Endothelial cell of umbilical vein (primary cell): Measurements from ENCODE around the gene TDRD9. TPM values are rescaled to one million over a fixed set of nuclear protein-coding genes. Genes with fewer than 3 reads are reported as not detected.

ENCODE experiments used
- BruUV-seq: library from RNA; stranded (reverse); fragments of 400-500 nt; replicated peaks from 2 replicates; lab custom pipeline; 2021; lab: Mats Ljungman, UMichigan
- CTCF ChIA-PET: fragments of 300-600, 350-600 bp; sonication (Branson Sonifier 250); formaldehyde crosslinking; loops from one replicate; lab custom pipeline; 2021; ENCODE audit warnings: antibody characterized with exemption, inconsistent platforms; lab: Charles Lee
- POLR2A ChIA-PET: fragments of 300-600, 350-600 bp; sonication (Branson Sonifier 250); formaldehyde crosslinking; loops from one replicate; lab custom pipeline; 2021; ENCODE audit warnings: antibody characterized with exemption, inconsistent platforms; lab: Charles Lee
- DNase-seq: peaks from one replicate; pipeline ENCODE4 v3.0.0-alpha.2; 2011; ENCODE audit warnings: low read depth, low spot score
- FAIRE-seq: peaks from 2 replicates; lab custom pipeline; 2011; peaks lifted over from hg19 to GRCh38; lab: Jason Lieb, UNC
- H2AFZ ChIP-seq: 2 replicates; pipeline ENCODE4 v1.6.0; 2012; ENCODE audit warnings: low read depth, low read length, control low read depth, inconsistent platforms
- H3K27ac ChIP-seq: 2 replicates; pipeline ENCODE4 v1.5.1; 2011; ENCODE audit warnings: low read depth, mild to moderate bottlenecking, control low read depth, low read length, moderate library complexity; ENCODE audit not compliant: insufficient read depth
- H3K27me3 ChIP-seq, 2 experiments: 2 replicates each; pipeline versions ENCODE4 v1.6.0 to v1.6.1; 2011; ENCODE audit warnings: low read length in 2 of 2, mixed read lengths in 1 of 2; ENCODE audit not compliant: control insufficient read depth in 2 of 2, insufficient read depth in 2 of 2
- H3K36me3 ChIP-seq, 2 experiments: 2 replicates in 1 of 2; 3 replicates in 1 of 2; pipeline ENCODE4 v1.5.1; 2011; ENCODE audit warnings: low read length in 2 of 2, mild to moderate bottlenecking in 1 of 2, moderate library complexity in 1 of 2; ENCODE audit not compliant: control insufficient read depth in 2 of 2, insufficient read depth in 2 of 2; ENCODE audit errors: extremely low read depth in 1 of 2
- H3K4me1 ChIP-seq: 3 replicates; pipeline ENCODE4 v1.5.1; 2011; ENCODE audit warnings: mild to moderate bottlenecking, low read length; ENCODE audit not compliant: control insufficient read depth, insufficient read depth; ENCODE audit errors: extremely low read depth
- H3K4me2 ChIP-seq: 2 replicates; pipeline ENCODE4 v1.6.1; 2011; ENCODE audit warnings: low read length, control low read depth, mixed read lengths; ENCODE audit not compliant: insufficient read depth
- H3K4me3 ChIP-seq, 3 experiments: fragments of 200-600 bp in 1 of 3; sonication (generic), shearing (Covaris generic) in 1 of 3; replicated peaks in 1 of 3; 2 replicates each; pipeline ENCODE4 v1.5.1; 2011 to 2016; ENCODE audit warnings: control low read depth in 3 of 3, low read length in 3 of 3, mild to moderate bottlenecking in 2 of 3, inconsistent platforms in 1 of 3, low read depth in 1 of 3, moderate library complexity in 1 of 3; ENCODE audit not compliant: insufficient read depth in 1 of 3
- H3K79me2 ChIP-seq: 2 replicates; pipeline ENCODE4 v1.6.0; 2012; ENCODE audit warnings: low read length, inconsistent platforms; ENCODE audit not compliant: control insufficient read depth, insufficient read depth
- H3K9ac ChIP-seq: replicated peaks from 2 replicates; pipeline ENCODE3; 2011; ENCODE audit warnings: low read length, control low read depth; ENCODE audit not compliant: insufficient read depth; ENCODE audit errors: extremely low read depth
- H3K9me1 ChIP-seq: replicated peaks from 3 replicates; pipeline ENCODE4 v1.6.0; 2011; ENCODE audit warnings: mild to moderate bottlenecking, low read length; ENCODE audit not compliant: control insufficient read depth, insufficient read depth; ENCODE audit errors: extremely low read depth
- H3K9me3 ChIP-seq: replicated peaks from 2 replicates; pipeline ENCODE4 v1.5.1; 2012; ENCODE audit warnings: low read length, inconsistent platforms; ENCODE audit not compliant: control insufficient read depth, insufficient read depth
- H4K20me1 ChIP-seq: replicated peaks from 2 replicates; pipeline ENCODE3; 2011; ENCODE audit warnings: mild to moderate bottlenecking, low read length; ENCODE audit not compliant: control insufficient read depth, insufficient read depth; ENCODE audit errors: extremely low read depth
- CTCF ChIP-seq, 2 donors: IDR thresholded peaks; 1 replicate in 1 of 2; 2 replicates in 1 of 2; pipeline ENCODE4 v1.5.1; 2011; ENCODE audit warnings: low read length in 2 of 2, mild to moderate bottlenecking in 2 of 2, moderate library complexity in 2 of 2, control low read depth in 1 of 2, inconsistent platforms in 1 of 2, low read depth in 1 of 2; ENCODE audit not compliant: insufficient read depth in 1 of 2; ENCODE audit errors: extremely low read depth in 1 of 2
- EZH2 ChIP-seq: IDR thresholded peaks from 2 replicates; pipeline ENCODE4 v1.6.1; 2012; ENCODE audit warnings: borderline replicate concordance, low read depth, mild to moderate bottlenecking, moderate library complexity, low read length, inconsistent platforms; ENCODE audit not compliant: severe bottlenecking
- FOS ChIP-seq: IDR thresholded peaks from 2 replicates; pipeline ENCODE4 v1.6.1; 2011; ENCODE audit warnings: mild to moderate bottlenecking, low read length, moderate library complexity, borderline replicate concordance; ENCODE audit not compliant: insufficient read depth
- GATA2 ChIP-seq: IDR thresholded peaks from 2 replicates; pipeline ENCODE4 v1.7.0; 2011; ENCODE audit warnings: low read depth, mild to moderate bottlenecking, moderate library complexity, mixed read lengths, low read length; ENCODE audit not compliant: insufficient read length, insufficient read depth
- JUN ChIP-seq: IDR thresholded peaks from 2 replicates; pipeline ENCODE4 v1.6.1; 2011; ENCODE audit warnings: borderline replicate concordance, low read depth; ENCODE audit not compliant: insufficient read length, insufficient read depth
- MAX ChIP-seq: IDR thresholded peaks from 2 replicates; pipeline ENCODE4 v1.6.1; 2011; ENCODE audit not compliant: insufficient read depth, insufficient read length
- MYC ChIP-seq: IDR thresholded peaks from one replicate; pipeline ENCODE4 v1.6.1; 2011; ENCODE audit warnings: mild to moderate bottlenecking, low read depth, low read length
- POLR2A ChIP-seq: IDR thresholded peaks from 2 replicates; pipeline ENCODE4 v1.6.1; 2012; ENCODE audit warnings: low read depth, mild to moderate bottlenecking, control low read depth, low read length
- POLR2AphosphoS5 ChIP-seq: IDR thresholded peaks from 2 replicates; pipeline ENCODE4 v1.6.1; 2012; ENCODE audit warnings: low read depth, mild to moderate bottlenecking, control low read depth, low read length, moderate library complexity; ENCODE audit not compliant: insufficient read depth
- dilution Hi-C: fragments of 300-500 bp; cut with MboI; formaldehyde crosslinking; loops from one replicate; pipeline ENCODE4 v1.15.0; 2019; ENCODE audit warnings: low sequenced_read_pairs; ENCODE audit not compliant: extremely low pct_ligation_motif_present
- intact Hi-C: fragments of 100-400 bp; cut with micrococcal nuclease; formaldehyde crosslinking; loops from one replicate; pipeline ENCODE4 v1.10.0; 2022
- polyA plus RNA-seq, 4 experiments: library from polyadenylated mRNA; depleted of rRNA in 3 of 4; stranded (reverse) in 3 of 4; unstranded in 1 of 4; fragments of >200 nt; gene quantifications; 2 replicates each; pipeline versions ENCODE4 v1.2.1 to v1.2.3, GENCODE V29; 2011 to 2012; ENCODE audit warnings: missing spikeins in 1 of 4
- total RNA-seq: library from RNA; stranded (reverse); gene quantifications from 2 replicates; pipeline ENCODE4 v1.2.3, GENCODE V29; 2021

TDRD9 gene
- total and polyA plus RNA-seq, 2 donors (not counting 3 experiments of a cell fraction or from before 2014, with no cell fraction given) = 0.52 to 1.4 TPM

- FAIRE-seq = no peak
- H3K9ac ChIP-seq = no peak overlapping the region
- CTCF ChIA-PET = interaction anchor here (0.9 to 3.7 kb wide), 4 partner anchors 16 to 115 kb away, joined by 3 to 11 read pairs (median 8); no protein-coding TSS in a partner anchor
- no peaks in the 10 kb centered on the region for H4K20me1 ChIP-seq
- peaks cover 0 to 10% of the 10 kb centered on the region in 2 experiments for H3K27me3 ChIP-seq
- no peaks in the 10 kb centered on the region for H3K36me3 ChIP-seq
- dilution Hi-C loops = no loop called here
- H3K79me2 ChIP-seq = peaks cover 22% of the 10 kb centered on the region
- no peaks in the 10 kb centered on the region for H3K9me1 ChIP-seq
- H2AFZ ChIP-seq = peak overlapping the region; percentile 32
- DNase-seq = peak; percentile 87
- no peak overlapping the region for H3K4me3 ChIP-seq
- no TSS peak for BruUV-seq
- POLR2A ChIA-PET = no interaction called here
- TF ChIP-seq JUN (no peak), POLR2A (no peak), FOS (no peak), MAX (no peak), EZH2 (no peak), CTCF (IDR thresholded peaks at IDR 0.05; ENCODE audit: extremely low read depth in 1 of 2, insufficient read depth in 1 of 2, low read depth in 1 of 2, low read length in 2 of 2) (no peak), POLR2AphosphoS5 (no peak), MYC (no peak), GATA2 (no peak)
- no peak overlapping the region for H3K27ac ChIP-seq
- no peaks in the 10 kb centered on the region for H3K9me3 ChIP-seq
- H3K4me1 ChIP-seq = peaks cover 2% of the 10 kb centered on the region
- peak overlapping the region; percentile 61 for H3K4me2 ChIP-seq
- intact Hi-C loops = no loop called here
Observed at GRCh38 chr14:103923863-103924262, 4.4 kb upstream of the TDRD9 start.
